Measurements from ENCODE around the gene HSD17B14. TPM values are rescaled to one million over a fixed set of nuclear protein-coding genes. Genes with fewer than 3 reads are reported as not detected.
A peak's percentile ranks its signal among the peaks of the same experiment; 100 is the strongest.

The HSD17B14 gene
- total RNA-seq, 1 experiment from 2014 or later = 11.2 TPM

DNA sequence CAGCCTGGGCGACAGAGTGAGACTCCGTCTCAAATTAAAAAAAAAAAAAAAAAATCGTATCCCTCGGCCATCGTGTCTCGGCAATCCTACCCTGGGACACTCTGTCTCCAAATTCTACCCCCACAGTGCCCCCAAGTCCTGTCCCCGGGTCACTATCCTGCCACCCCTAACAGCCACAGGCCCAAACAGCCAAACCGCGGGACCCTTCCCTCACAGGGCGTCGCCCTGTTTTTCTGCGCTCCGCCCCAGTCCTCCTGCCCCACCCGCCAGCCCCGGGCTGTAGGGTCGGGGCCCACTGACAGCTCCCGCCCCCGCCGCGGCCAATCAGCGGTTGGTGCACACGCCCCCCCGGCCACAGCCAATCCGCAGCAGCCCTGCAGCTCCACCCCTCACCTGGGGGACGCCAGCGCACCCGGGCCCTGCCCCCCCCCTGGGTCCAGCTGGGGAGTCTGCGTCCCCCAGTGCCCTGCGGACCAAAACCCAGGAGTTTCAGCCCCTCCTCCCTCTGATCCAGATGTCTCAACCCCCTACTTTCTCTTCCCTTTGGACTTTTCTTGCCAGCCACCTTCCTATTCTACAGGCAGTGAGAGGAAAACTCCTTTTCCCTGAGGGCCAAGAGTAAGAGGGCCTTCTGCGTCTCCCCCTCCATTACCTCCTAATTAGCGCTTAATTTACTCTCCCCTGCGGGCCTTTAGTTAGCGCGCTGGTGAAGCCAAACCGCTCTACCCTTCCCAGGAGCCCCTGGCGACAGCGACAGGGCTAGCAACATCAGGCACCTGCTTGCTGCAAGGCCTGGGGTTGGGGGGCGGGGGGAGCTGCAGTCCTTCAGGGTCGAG lies 24.0 kb downstream of the HSD17B14 start:
- Mint-ChIP-seq H3K4me3 (peak overlapping the region; percentile 58 to 80), H3K27ac (peak overlapping the region; percentile 68 to 98 (median 96)), H3K36me3 (ENCODE audit: insufficient read depth in 1 of 3, low read depth in 3 of 3) (no peaks in the 10 kb centered on the region), H3K9me3 (no peaks in the 10 kb centered on the region; a peak in 1 of 5 replicates), H3K27me3 (ENCODE audit: low read depth) (peaks cover 20% of the 10 kb centered on the region), H3K4me1 (peaks cover 27 to 42% of the 10 kb centered on the region in 2 experiments)
- Histone ChIP-seq H4K8ac (replicated peaks; ENCODE audit: insufficient read length, low read depth, low read length) (no peak overlapping the region), H2AK5ac (ENCODE audit: insufficient read length, low read length) (no peak overlapping the region), H2AFZ (ENCODE audit: low read length) (no peak overlapping the region), H2BK15ac (ENCODE audit: low read depth, low read length) (no peak overlapping the region), H3K23me2 (ENCODE audit: insufficient read length, low read depth, low read length, poor library complexity, severe bottlenecking) (peaks cover 7% of the 10 kb centered on the region), H3K27me3 (ENCODE audit: insufficient read depth, low read length) (no peaks in the 10 kb centered on the region; the same call in 1 of the 2 replicates), H3K23ac (ENCODE audit: insufficient read length, low read depth, low read length) (no peak overlapping the region), H3K56ac (ENCODE audit: insufficient read length, low read depth, low read length) (no peak overlapping the region), H3K4me1 (ENCODE audit: insufficient read depth, low read length) (no peaks in the 10 kb centered on the region; the same call in 1 of the 2 replicates), H3K9ac (ENCODE audit: extremely low read depth, insufficient read length, low read length) (no peak overlapping the region), H2BK20ac (ENCODE audit: low read depth, low read length, poor library complexity, severe bottlenecking) (no peak overlapping the region), H3K9me3 (ENCODE audit: control insufficient read depth, low read depth, low read length) (no peaks in the 10 kb centered on the region), H2BK5ac (ENCODE audit: insufficient read length, low read length) (no peak overlapping the region), H3K27ac (ENCODE audit: insufficient read length, low read depth, low read length) (peak overlapping the region; percentile 75), H3K79me1 (ENCODE audit: insufficient read depth, low read depth, low read length, poor library complexity, severe bottlenecking) (no peaks in the 10 kb centered on the region), H3K4me2 (ENCODE audit: insufficient read depth, insufficient read length, low read length) (peak overlapping the region; percentile 58), H3K79me2 (ENCODE audit: insufficient read depth, low read length) (no peaks in the 10 kb centered on the region), H4K91ac (ENCODE audit: insufficient read length, low read depth, low read length) (no peak overlapping the region), H2BK120ac (ENCODE audit: low read depth, low read length, poor library complexity, severe bottlenecking) (no peak overlapping the region), H3T11ph (ENCODE audit: low read length) (no peak overlapping the region), H4K5ac (ENCODE audit: insufficient read length, low read depth, low read length) (no peak overlapping the region), H3K4ac (ENCODE audit: low read depth, low read length) (no peak overlapping the region), H2BK12ac (ENCODE audit: insufficient read length, low read depth, low read length) (no peak overlapping the region), H3K14ac (ENCODE audit: insufficient read depth, low read length) (peak overlapping the region; percentile 69; the same call in 1 of the 2 replicates), H3K18ac (ENCODE audit: insufficient read length, low read depth, low read length) (peak overlapping the region; percentile 86), H4K20me1 (ENCODE audit: control insufficient read depth, insufficient read depth, insufficient read length) (peaks cover 2% of the 10 kb centered on the region)
- WGBS (ENCODE audit: extremely low coverage, insufficient read length, low lambda C conversion rate) = no CpG with 5 or more reads among the region's 39 CpGs
- TF ChIP-seq, protein P1, sequence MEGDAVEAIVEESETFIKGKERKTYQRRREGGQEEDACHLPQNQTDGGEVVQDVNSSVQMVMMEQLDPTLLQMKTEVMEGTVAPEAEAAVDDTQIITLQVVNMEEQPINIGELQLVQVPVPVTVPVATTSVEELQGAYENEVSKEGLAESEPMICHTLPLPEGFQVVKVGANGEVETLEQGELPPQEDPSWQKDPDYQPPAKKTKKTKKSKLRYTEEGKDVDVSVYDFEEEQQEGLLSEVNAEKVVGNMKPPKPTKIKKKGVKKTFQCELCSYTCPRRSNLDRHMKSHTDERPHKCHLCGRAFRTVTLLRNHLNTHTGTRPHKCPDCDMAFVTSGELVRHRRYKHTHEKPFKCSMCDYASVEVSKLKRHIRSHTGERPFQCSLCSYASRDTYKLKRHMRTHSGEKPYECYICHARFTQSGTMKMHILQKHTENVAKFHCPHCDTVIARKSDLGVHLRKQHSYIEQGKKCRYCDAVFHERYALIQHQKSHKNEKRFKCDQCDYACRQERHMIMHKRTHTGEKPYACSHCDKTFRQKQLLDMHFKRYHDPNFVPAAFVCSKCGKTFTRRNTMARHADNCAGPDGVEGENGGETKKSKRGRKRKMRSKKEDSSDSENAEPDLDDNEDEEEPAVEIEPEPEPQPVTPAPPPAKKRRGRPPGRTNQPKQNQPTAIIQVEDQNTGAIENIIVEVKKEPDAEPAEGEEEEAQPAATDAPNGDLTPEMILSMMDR (conservative IDR thresholded peaks at IDR 0.05) = peak; percentile 29; the same call in 2 of the 3 replicates
- DNase-seq = peak; percentile 94

Measured in H9 (cell line).